GM19438 (cell line): ENCODE results near the gene GNAZ.
"Not testable (repeated sequence)": the region's sequence is repeated elsewhere in the genome, so short reads cannot be mapped to it uniquely, and the experiment has no call there.

Experiments
- ATAC-seq: cut with Tn5 transposase; IDR thresholded peaks from one replicate; pipeline ENCODE4 v1.9.1; 2021; ENCODE audit warnings: low read depth; ENCODE audit not compliant: unreplicated experiment

Gene GNAZ

GRCh38 chr22:23042179-23042578, 28.1 kb upstream of the GNAZ start:
- no peak for ATAC-seq

- ATAC-seq = no peak
Observed at GRCh38 chr22:23044570-23044969, 25.7 kb upstream of the GNAZ start.

- no peak for ATAC-seq
Observed at GRCh38 chr22:23045461-23045860, 24.9 kb upstream of the GNAZ start.

- ATAC-seq = no peak
Observed at GRCh38 chr22:23047265-23047664, 23.1 kb upstream of the GNAZ start.

GRCh38 chr22:23047742-23048141, 22.6 kb upstream of the GNAZ start:
- no peak for ATAC-seq

- not testable (repeated sequence) for ATAC-seq
Observed at GRCh38 chr22:23050546-23050945, 19.8 kb upstream of the GNAZ start.

GRCh38 chr22:23053051-23053707, 17.1 kb upstream of the GNAZ start:
- no peak for ATAC-seq

- ATAC-seq = no peak
Observed at GRCh38 chr22:23053912-23054530, 16.3 kb upstream of the GNAZ start.

- no peak for ATAC-seq
Observed at GRCh38 chr22:23054531-23055257, 15.6 kb upstream of the GNAZ start.

- no peak for ATAC-seq
Observed at GRCh38 chr22:23055449-23056179, 14.7 kb upstream of the GNAZ start.

- ATAC-seq = no peak
Observed at GRCh38 chr22:23057331-23057730, 13.0 kb upstream of the GNAZ start.

- no peak for ATAC-seq
Observed at GRCh38 chr22:23058063-23058462, 12.3 kb upstream of the GNAZ start.

- ATAC-seq = no peak
Observed at GRCh38 chr22:23058481-23059283, 11.6 kb upstream of the GNAZ start.

- no peak for ATAC-seq
Observed at GRCh38 chr22:23059284-23059948, 10.9 kb upstream of the GNAZ start.

GRCh38 chr22:23060612-23061400, 9.5 kb upstream of the GNAZ start:
- ATAC-seq = no peak

GRCh38 chr22:23061471-23062280, 8.6 kb upstream of the GNAZ start:
- ATAC-seq = no peak

GRCh38 chr22:23062616-23063538, 7.4 kb upstream of the GNAZ start:
- ATAC-seq = no peak
